DMS53 treated with DMSO at 0.1 percent for 48 hours (cell line): ENCODE data around the gene ALB.

Experiments used
- DNase-seq: peaks from one replicate; lab custom pipeline; 2025; ENCODE audit not compliant: unreplicated experiment; lab: John Stamatoyannopoulos, UW

The ALB gene

DNA sequence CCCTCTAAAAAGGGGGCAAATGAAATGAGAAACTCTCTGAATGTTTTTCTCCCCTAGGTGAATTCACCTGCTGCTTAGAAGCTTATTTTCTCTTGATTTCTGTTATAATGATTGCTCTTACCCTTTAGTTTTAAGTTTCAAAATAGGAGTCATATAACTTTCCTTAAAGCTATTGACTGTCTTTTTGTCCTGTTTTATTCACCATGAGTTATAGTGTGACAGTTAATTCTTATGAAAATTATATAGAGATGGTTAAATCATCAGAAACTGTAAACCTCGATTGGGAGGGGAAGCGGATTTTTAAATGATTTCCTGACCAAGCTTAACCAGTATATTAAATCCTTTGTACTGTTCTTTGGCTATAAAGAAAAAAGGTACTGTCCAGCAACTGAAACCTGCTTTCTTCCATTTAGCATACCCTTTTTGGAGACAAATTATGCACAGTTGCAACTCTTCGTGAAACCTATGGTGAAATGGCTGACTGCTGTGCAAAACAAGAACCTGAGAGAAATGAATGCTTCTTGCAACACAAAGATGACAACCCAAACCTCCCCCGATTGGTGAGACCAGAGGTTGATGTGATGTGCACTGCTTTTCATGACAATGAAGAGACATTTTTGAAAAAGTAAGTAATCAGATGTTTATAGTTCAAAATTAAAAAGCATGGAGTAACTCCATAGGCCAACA, 4.2 kb downstream of the ALB start:
- no peak for DNase-seq

DNA sequence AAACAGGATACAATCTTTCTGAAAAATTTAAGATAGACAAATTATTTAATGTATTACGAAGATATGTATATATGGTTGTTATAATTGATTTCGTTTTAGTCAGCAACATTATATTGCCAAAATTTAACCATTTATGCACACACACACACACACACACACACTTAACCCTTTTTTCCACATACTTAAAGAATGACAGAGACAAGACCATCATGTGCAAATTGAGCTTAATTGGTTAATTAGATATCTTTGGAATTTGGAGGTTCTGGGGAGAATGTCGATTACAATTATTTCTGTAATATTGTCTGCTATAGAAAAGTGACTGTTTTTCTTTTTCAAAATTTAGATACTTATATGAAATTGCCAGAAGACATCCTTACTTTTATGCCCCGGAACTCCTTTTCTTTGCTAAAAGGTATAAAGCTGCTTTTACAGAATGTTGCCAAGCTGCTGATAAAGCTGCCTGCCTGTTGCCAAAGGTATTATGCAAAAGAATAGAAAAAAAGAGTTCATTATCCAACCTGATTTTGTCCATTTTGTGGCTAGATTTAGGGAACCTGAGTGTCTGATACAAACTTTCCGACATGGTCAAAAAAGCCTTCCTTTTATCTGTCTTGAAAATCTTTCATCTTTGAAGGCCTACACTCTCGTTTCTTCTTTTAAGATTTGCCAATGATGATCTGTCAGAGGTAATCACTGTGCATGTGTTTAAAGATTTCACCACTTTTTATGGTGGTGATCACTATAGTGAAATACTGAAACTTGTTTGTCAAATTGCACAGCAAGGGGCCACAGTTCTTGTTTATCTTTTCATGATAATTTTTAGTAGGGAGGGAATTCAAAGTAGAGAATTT, 5.2 kb downstream of the ALB start:
- no peak for DNase-seq

DNA sequence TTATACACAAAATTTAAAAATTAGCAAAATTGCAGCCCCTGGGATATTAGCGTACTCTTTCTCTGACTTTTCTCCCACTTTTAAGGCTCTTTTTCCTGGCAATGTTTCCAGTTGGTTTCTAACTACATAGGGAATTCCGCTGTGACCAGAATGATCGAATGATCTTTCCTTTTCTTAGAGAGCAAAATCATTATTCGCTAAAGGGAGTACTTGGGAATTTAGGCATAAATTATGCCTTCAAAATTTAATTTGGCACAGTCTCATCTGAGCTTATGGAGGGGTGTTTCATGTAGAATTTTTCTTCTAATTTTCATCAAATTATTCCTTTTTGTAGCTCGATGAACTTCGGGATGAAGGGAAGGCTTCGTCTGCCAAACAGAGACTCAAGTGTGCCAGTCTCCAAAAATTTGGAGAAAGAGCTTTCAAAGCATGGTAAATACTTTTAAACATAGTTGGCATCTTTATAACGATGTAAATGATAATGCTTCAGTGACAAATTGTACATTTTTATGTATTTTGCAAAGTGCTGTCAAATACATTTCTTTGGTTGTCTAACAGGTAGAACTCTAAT, 6.0 kb downstream of the ALB start:
- DNase-seq: no peak

DNA sequence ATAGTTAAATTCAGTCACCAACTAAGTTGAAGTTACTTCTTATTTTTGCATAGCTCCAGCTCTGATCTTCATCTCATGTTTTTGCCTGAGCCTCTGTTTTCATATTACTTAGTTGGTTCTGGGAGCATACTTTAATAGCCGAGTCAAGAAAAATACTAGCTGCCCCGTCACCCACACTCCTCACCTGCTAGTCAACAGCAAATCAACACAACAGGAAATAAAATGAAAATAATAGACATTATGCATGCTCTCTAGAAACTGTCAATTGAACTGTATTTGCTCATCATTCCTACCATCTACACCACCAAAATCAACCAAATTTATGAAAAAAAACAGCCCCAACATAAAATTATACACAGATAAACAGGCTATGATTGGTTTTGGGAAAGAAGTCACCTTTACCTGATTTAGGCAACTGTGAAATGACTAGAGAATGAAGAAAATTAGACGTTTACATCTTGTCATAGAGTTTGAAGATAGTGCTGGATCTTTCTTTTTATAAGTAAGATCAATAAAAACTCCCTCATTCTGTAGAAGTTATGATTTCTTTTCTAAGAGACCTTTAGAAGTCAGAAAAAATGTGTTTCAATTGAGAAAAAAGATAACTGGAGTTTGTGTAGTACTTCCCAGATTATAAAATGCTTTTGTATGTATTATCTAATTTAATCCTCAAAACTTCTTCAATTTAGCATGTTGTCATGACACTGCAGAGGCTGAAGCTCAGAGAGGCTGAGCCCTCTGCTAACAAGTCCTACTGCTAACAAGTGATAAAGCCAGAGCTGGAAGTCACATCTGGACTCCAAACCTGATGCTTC, 7.0 kb downstream of the ALB start:
- no peak for DNase-seq

DNA sequence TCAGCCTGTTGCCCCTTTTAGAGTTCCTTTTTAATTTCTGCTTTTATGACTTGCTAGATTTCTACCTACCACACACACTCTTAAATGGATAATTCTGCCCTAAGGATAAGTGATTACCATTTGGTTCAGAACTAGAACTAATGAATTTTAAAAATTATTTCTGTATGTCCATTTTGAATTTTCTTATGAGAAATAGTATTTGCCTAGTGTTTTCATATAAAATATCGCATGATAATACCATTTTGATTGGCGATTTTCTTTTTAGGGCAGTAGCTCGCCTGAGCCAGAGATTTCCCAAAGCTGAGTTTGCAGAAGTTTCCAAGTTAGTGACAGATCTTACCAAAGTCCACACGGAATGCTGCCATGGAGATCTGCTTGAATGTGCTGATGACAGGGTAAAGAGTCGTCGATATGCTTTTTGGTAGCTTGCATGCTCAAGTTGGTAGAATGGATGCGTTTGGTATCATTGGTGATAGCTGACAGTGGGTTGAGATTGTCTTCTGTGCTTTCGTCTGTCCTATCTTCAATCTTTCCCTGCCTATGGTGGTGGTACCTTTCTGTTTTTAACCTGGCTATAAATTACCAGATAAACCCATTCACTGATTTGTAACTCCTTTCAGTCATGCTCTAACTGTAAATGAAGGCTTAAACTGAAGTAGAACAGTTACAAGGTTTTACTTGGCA, 7.8 kb downstream of the ALB start:
- no peak for DNase-seq

DNA sequence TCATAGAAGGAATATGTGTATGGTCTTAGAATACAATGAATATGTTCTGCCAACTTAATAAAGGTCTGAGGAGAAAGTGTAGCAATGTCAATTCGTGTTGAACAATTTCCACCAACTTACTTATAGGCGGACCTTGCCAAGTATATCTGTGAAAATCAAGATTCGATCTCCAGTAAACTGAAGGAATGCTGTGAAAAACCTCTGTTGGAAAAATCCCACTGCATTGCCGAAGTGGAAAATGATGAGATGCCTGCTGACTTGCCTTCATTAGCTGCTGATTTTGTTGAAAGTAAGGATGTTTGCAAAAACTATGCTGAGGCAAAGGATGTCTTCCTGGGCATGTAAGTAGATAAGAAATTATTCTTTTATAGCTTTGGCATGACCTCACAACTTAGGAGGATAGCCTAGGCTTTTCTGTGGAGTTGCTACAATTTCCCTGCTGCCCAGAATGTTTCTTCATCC, 9.2 kb downstream of the ALB start:
- DNase-seq: no peak

DNA sequence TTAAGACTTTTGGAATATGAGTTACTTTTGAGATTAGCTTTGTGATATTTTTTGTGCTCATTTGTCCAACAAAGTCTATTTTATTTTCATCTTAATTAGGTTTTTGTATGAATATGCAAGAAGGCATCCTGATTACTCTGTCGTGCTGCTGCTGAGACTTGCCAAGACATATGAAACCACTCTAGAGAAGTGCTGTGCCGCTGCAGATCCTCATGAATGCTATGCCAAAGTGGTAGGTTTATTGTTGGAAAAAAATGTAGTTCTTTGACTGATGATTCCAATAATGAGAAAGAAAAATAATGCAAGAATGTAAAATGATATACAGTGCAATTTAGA, 10.8 kb downstream of the ALB start:
- DNase-seq: no peak

DNA sequence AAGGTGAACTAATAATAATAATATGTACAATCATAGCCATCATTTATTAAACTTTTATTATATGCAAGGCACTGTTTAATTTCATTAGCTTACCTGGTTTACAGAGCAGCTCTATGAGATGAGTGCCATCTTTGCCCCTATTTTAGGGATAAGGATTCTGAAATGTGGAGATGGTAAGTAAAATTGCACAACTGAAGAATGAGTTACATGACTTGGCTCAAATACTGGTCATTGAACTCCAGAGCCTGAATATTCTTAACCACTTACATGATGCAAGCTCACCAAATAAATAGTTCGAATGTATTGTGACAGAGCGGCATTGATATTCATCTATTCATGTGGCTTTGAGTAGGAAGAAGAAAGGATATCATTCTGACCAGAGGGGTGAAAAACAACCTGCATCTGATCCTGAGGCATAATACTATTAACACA, 11.7 kb downstream of the ALB start:
- DNase-seq: no peak

DNA sequence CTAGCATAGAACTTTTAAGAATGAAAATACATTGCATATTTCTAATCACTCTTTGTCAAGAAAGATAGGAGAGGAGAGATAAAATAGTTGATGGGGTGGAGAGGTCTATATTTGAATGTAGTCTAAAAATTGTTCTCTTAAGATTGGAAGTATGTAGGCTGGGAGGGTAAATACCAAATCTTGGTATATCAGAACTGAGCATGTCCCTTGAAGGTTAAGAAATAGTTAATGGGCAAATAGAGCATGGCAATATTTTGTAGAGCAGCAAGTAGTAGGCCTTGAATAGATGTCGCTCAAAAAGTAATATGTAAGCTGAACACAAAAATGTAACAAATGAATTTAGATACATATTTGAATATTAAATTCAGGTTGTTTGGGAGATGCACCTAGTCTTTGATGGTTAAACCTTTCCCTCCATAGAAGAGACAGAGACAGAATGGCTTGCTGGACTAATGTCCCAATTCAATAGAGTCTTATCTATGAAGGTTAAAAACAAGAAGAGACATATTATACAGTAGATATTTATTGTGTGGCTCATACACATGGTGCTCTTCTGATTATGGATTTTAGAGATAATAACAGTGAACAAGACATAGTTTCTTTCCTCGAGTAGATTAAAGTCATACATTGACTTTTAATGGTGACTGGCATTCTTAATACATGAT, 12.5 kb downstream of the ALB start:
- DNase-seq: no peak

DNA sequence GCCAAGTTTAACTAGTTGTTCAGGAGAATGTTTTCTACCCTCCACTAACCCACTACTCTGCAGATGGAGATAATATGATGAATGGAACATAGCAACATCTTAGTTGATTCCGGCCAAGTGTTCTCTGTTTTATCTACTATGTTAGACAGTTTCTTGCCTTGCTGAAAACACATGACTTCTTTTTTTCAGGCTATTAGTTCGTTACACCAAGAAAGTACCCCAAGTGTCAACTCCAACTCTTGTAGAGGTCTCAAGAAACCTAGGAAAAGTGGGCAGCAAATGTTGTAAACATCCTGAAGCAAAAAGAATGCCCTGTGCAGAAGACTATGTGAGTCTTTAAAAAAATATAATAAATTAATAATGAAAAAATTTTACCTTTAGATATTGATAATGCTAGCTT, 13.3 kb downstream of the ALB start:
- DNase-seq: no peak

DNA sequence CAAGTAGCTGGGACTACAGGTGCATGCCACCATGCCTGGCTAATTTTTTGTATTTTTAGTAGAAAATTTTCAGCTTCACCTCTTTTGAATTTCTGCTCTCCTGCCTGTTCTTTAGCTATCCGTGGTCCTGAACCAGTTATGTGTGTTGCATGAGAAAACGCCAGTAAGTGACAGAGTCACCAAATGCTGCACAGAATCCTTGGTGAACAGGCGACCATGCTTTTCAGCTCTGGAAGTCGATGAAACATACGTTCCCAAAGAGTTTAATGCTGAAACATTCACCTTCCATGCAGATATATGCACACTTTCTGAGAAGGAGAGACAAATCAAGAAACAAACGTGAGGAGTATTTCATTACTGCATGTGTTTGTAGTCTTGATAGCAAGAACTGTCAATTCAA, 13.9 kb downstream of the ALB start:
- DNase-seq: no peak

DNA sequence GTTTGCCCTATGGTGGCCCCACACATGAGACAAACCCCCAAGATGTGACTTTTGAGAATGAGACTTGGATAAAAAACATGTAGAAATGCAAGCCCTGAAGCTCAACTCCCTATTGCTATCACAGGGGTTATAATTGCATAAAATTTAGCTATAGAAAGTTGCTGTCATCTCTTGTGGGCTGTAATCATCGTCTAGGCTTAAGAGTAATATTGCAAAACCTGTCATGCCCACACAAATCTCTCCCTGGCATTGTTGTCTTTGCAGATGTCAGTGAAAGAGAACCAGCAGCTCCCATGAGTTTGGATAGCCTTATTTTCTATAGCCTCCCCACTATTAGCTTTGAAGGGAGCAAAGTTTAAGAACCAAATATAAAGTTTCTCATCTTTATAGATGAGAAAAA, 14.6 kb downstream of the ALB start:
- DNase-seq: no peak

DNA sequence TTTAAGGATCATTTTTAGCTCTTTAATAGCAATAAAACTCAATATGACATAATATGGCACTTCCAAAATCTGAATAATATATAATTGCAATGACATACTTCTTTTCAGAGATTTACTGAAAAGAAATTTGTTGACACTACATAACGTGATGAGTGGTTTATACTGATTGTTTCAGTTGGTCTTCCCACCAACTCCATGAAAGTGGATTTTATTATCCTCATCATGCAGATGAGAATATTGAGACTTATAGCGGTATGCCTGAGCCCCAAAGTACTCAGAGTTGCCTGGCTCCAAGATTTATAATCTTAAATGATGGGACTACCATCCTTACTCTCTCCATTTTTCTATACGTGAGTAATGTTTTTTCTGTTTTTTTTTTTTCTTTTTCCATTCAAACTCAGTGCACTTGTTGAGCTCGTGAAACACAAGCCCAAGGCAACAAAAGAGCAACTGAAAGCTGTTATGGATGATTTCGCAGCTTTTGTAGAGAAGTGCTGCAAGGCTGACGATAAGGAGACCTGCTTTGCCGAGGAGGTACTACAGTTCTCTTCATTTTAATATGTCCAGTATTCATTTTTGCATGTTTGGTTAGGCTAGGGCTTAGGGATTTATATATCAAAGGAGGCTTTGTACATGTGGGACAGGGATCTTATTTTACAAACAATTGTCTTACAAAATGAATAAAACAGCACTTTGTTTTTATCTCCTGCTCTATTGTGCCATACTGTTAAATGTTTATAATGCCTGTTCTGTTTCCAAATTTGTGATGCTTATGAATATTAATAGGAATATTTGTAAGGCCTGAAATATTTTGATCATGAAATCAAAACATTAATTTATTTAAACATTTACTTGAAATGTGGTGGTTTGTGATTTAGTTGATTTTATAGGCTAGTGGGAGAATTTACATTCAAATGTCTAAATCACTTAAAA, 15.3 kb downstream of the ALB start:
- DNase-seq: no peak

DNA sequence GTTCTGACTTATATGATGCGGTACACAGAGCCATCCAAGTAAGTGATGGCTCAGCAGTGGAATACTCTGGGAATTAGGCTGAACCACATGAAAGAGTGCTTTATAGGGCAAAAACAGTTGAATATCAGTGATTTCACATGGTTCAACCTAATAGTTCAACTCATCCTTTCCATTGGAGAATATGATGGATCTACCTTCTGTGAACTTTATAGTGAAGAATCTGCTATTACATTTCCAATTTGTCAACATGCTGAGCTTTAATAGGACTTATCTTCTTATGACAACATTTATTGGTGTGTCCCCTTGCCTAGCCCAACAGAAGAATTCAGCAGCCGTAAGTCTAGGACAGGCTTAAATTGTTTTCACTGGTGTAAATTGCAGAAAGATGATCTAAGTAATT, 16.5 kb downstream of the ALB start:
- DNase-seq: no peak

DNA sequence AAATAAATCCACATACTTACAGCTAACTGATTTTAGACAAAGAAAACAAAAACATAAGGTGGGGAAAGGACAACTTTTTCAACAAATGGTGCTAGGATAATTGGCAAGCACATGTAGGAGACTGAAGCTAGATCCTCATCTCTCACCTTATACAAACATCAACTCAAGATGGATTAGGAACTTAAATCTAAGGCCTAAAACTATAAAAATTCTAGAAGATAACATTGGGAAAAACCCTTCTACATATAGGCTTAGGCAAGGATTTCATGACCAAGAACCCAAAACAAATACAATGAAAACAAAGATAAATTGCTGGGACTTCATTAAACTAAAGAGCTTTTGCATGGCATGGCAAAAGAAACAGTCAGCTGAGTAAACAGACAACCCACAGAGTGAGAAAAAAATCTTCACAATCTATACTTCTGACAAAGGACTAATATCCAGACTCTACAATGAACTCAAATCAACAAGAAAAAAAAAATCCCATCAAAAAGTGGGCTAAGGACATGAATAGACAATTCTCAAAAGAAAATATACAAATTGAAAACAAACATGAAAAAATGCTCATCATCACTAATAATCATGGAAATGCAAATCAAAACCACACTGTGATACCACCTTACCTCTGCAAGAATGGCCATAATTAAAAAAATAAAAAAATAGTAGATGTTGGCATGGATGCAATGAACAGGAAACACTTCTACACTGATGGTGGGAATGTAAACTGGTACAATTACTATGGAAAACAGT, 17.8 kb downstream of the ALB start:
- peak; percentile 13 for DNase-seq

DNA sequence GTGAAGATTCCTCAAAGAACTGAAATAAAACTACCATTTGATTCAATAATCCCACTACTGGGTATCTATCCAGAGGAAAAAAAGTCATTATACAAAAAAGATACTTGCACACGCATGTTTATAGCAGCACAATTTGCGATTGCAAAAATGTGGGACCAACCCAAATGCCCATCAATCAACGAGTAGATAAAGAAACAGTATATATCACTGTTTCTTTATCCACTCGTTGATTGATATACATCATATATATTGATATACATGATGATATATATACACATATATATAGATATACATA, 18.3 kb downstream of the ALB start:
- no peak for DNase-seq

DNA sequence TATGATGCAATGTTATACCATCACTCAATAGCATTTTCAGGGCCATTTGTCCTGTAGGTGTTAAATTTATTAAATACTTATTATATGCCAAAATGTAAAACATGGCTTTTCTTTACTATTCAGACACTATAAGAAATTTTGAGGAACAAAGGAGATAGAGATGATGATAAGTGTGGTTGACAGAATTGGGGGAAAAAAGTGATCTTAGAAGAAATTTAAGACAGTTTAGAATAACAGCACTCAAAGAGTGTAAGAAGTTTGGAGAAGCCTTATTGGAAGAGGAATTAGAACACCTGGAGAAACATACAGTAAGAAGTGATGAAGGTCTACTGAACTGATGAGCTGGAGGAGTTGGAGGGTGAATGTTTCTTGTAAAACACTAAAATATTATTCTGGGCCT, 19.1 kb downstream of the ALB start:
- no peak for DNase-seq

DNA sequence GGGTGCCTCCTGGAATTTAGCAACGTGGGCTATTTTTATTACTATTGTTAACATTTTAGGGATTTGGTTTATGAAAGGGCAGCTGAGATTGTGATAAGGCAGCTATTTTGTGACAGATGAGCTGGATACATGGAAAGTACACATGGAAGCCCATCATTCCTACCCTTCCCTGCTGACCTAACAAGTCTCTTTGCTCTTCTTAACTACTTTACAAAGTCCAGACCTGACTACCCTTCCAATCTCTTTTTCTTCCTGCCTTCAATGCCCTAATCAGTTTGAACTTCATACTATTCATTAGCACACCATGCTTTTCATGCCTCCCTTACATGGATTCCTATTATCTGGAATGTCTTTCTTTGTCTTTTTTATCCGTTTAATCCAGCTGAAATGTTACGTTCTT, 22.6 kb downstream of the ALB start:
- DNase-seq: no peak

DNA sequence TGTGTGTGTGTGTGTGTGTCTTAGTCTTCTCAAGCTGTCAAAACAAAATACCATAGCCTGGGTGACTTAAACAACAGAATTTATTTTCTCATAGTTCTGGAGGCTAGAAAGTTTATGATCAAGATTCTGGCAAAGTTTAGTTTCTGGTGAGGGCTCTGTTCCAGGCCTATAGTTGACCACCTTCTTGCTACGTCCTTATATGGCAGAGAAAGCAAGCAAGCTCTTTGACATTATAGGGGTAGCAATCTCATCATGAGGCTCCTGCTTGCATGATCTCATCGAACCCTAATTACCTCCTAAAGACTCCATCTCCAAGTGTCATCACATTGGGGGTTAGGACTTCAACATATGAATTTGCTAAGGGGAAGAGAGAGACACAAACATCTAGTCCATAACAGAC, 25.0 kb downstream of the ALB start:
- DNase-seq: no peak
